GM18873 (cell line): ENCODE data around the gene LMNB1.
"Not testable (repeated sequence)": the region's sequence is repeated elsewhere in the genome, so short reads cannot be mapped to it uniquely, and the experiment has no call there.

Experiments
- ATAC-seq: cut with Tn5 transposase; IDR thresholded peaks from one replicate; pipeline ENCODE4 v1.9.1; 2021; ENCODE audit warnings: mild to moderate bottlenecking, moderate library complexity, moderate number of reproducible peaks; ENCODE audit not compliant: unreplicated experiment, low FRiP score

Gene LMNB1

DNA sequence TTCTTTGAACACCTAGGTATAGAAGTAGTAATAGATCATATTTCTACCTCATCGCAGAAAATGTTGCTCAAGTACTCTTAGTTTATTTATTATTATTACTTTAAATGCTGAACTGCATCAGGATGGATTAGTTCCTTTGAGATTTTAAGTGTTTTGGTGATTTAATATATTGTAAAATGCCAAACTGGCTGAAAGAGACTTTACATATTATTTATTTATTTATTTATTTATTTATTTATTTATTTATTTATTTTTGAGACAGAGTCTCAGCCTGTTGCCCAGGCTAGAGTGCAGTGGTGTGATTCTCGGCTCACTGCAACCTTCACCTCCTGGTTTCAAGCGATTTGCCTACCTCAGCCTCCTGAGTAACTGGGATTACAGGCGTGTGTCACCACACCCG is 42.3 kb downstream of the LMNB1 start:
- ATAC-seq = no peak

DNA sequence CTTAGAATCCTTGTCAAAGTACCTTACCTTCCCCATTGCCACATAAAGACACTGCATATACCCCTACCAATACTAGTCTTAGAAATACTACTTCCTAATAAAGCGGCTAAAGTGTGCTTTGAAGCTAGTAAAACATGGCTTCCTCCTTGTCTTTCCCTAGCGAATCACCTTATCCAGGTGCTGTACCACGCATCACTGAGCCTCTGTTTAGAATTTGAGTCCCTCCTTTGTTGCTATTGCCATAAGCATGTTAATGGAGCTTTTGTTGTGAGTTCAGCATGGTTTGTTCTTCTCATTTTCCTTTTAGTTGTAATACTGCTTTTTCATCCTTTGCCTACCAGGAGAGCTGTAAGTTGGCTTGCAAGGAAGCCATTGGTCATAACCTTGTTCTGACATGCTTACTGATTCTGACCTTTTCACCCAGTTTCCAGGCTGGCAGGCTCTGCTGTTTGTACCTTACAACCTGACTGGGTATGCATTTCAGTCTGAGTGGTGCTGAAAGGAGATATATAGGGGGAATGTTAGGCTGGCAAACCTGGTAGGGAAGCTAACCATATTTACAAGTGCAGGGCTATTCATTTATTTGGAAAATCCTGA is 49.8 kb downstream of the LMNB1 start:
- no peak for ATAC-seq

DNA sequence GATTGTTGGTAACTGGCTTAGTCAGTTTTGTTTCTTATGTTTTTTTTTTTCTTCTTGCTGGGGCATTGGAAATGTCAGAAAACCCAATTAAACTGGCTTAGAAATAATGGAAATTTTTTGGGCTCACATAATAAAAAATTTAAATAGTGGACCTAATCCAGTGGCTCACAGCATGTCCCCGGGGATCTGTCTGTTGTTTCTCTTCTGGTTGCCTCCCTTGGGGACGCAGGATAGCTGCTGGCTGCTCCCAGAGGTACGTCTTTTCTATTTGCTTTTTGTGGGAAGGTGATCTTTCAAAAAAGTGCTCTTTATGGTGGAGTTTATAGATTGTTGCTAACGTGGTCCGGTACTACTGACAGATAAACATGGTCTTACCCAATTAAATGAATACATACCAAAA is 52.2 kb downstream of the LMNB1 start:
- ATAC-seq = no peak

DNA sequence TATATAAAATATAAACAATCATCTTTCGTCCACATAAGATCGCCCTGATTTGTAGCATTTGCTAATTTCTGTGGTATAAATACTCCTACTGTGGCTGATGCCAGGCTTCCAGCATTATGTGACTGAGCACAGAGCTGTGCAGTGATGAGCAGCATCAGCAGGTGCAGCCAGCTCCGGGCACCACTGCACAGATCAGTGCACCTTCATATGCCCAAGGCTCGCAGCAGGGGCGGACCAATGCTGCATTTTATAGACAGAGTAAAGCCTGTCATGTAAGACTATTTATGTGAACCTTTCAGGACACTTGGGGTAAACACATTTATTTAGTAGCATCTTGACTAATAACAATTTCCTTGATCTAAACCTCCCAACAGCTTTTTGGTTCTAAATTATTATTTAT is 53.1 kb downstream of the LMNB1 start:
- ATAC-seq = no peak

DNA sequence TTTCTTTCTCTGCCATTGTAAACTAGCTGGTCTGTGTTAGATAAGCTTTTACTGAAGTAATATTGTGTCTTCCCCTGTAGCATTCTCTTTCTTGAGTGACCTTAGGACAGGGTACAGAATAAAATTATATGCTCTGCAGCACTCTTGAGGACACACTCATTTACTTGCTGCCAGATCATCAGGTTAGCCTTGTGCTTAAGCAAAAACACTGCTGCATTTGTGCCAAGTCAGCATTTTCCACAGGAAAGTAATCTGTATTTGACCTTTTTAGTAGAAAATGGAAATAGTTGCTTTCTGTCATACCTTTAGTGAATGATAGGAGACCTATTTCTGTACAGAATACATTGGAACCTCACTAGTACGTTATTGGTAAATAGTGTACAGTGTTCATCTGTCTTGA is 54.2 kb downstream of the LMNB1 start:
- ATAC-seq = no peak

DNA sequence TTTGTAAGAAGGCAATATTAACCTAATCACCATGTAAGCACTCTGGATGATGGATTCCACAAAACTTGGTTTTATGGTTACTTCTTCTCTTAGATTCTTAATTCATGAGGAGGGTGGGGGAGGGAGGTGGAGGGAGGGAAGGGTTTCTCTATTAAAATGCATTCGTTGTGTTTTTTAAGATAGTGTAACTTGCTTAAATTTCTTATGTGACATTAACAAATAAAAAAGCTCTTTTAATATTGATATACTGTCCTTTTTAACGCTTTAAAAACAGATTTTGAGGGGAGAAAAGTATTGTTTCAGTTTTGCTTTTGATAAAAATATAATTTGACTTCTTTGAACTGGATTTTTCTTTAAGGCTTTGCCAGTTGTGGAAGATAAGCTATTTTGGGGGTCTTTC is 59.8 kb downstream of the LMNB1 start:
- no peak for ATAC-seq

DNA sequence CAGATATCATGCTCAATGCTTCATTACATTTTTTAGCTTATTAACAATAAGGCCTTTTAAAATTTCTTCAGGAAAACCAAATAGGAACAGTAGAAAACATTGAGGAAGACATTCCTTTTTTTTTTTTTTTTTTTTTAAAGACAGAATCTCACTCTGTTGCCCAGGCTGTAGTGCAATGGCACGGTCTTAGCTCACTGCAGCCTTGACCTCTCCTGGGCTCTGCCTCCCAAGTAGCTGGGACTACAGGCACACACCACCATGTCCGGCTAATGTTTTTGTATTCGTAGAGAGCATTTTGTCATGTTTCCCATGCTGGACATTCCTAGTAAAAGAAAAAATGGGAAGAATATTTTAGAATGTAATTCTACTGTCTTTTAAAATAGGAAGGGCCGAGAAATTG is 60.3 kb downstream of the LMNB1 start:
- no peak for ATAC-seq

DNA sequence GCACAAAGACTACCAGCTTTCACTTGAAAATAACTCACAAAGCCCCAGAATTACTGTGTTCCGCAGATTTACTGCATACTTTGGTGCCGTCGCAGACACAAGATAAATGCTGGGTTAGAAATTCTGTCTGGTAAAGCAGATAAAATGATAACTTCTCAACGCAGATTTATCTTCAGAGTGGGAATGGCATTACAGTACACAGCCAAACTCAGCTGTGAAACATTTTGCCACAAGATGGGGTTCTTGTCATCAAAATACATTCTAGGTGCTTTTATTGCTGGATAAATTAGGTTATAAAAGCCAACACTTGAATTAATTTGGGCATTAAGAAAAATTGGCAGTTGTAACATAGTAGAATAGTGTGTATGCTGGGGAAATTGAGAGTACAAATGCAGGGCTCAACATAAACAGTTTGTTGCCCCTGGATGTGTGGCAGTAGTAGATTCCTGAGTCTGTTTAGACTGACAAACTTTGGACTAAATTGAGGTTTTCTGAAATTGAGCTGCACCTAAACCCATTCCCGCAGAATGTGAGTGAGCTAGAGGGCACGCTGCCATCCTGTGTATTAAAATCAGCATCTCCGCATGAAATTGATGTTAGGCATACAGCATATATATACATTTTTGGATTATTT is 61.1 kb downstream of the LMNB1 start:
- ATAC-seq = no peak

DNA sequence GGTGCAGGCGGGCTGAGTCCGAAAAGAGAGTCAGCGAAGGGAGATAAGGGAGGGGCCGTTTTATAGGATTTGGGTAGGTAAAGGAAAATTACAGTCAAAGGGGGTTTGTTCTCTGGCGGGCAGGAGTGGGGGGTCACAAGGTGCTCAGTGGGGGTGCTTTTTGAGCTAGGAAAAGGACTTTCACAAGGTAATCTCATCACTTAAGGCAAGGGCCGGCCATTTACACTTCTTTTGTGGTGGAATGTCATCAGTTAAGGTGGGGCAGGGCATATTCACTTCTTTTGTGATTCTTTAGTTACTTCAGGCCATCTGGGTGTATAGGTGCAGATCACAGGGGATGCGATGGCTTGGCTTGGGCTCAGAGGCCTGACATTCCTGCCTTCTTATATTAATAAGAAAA is 62.5 kb downstream of the LMNB1 start:
- not testable (repeated sequence) for ATAC-seq

DNA sequence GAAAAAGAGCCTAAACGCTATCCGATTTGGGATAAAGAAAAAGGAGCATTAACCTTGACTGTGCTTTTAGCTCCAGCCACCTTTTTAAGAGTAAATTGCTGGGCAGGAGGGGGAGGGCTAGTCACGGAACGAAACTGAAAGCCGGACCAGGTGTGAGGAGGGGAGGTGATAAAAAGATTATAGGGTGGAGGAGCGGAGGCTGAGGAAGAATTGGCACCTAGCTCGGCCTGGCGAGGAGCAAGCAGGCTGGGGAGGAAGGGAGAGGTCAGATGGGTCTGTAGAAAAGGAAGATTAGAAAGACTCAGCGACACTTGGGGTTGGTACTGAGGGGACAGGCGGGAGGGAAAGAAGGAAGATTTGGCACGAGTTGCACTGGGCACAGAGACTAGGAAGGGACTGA is 66.4 kb downstream of the LMNB1 start:
- not testable (repeated sequence) for ATAC-seq

DNA sequence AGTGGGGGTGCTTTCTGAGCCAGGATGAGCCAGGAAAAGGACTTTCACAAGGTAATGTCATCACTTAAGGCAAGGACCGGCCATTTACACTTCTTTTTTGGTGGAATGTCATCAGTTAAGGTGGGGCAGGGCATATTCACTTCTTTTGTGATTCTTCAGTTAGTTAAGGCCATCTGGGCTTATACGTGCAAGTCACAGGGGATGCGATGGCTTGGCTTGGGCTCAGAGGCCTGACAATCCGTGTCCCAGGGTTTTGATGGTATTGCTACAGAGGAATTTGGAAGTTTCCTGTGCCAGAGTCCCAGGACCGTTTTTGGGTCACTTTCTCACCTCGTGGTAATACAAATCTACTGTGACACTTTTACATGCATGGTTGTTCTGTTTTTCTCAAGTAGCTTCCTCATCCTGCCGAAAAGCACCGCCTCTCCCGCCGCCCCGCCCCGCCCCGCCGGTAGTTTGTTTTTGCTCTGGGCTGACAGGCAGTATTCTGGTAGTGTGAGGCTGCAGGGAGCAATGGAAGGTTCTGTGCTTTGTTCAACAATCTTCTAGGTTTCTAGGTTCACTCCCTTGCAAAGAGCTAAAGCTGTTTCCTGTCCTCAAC is 68.6 kb downstream of the LMNB1 start:
- peak; percentile 83 for ATAC-seq

DNA sequence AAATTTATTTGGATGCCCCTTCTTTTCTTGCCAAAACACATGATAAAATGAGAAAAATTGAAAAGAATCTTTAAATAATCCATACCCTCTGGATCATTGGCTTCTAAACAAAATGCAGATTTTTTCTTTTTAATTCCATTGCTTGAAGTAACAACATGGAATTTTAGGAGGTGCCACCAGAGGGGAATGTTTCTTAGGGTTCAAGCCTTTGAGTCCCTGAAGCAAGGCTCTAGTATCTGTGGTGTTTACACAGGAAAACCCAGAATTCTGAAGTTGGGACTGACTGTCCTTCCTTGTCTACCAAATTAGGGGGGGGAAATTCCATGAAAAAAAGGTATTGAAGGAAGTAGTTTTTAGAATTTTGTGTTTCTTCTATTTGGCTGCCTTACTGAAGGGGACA is 69.4 kb downstream of the LMNB1 start:
- ATAC-seq = no peak

DNA sequence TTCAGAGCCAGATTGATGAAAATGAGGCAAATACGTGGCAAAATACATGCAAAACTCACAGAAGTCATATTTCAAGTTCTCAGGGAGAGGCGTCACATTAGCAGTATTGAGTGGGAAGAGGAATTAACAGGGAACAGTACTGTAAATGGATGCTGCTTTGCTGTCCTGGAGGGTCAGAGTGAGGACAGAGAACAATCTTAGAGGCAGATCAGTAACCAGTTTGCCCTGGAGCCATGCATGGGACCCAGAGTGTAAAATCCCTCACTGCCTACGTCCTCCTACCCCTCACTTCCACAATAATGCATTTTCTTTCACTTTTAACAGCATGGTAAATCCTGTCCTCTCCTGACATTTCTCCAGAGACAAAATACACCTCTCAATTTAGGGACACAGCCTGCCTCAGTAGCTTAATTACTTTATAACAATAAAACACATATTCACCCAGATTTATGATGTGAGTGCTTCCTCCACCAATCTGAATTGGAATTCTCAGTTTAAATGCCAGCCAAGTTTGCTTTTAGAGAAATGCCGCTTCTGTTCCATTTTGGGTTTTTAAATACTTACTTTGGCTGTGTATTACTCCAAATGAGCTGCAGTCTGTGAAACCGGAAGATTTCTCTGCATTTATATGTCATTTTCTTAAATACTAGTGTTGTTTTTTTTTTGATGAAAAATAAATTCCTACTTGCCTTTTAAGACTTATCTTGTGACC is 70.0 kb downstream of the LMNB1 start:
- no peak for ATAC-seq

DNA sequence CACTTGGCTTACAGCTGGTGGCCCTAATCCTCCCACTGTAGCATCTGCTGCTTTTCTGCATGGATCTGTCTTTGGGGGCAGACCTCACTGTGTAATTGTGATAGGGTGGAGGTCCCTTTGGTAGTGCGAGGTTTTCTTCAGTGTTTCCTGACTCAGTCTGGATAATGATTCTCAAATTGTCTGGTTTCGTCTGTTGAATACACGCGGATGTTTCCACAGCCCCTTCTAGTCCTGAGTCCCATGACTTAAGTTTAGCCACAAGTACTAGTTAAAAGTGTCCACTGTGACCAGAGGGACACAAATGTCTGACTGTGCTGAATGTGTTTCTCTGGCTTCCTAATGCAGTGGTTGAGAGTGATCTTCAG is 70.5 kb downstream of the LMNB1 start:
- ATAC-seq = no peak

DNA sequence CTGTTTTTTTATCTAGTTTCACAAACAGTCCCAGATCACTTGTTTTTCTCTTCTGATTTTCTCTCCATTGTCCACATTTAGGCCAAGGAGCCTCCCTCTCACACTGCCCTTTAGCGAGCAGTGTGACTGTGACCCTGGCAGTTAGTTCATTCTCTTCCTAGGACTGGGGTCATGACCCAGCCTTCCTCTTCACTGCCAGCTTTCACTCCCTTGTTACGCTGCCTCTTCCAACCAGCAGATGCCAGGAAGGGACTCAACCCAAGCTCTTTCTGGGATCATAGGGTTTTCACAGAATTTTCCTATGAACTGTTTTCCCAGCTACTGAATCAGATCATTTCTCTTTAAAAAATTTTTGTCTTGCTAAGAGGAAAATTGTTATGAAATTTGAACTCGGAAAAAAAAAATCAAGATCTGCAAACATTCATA is 70.9 kb downstream of the LMNB1 start:
- no peak for ATAC-seq

DNA sequence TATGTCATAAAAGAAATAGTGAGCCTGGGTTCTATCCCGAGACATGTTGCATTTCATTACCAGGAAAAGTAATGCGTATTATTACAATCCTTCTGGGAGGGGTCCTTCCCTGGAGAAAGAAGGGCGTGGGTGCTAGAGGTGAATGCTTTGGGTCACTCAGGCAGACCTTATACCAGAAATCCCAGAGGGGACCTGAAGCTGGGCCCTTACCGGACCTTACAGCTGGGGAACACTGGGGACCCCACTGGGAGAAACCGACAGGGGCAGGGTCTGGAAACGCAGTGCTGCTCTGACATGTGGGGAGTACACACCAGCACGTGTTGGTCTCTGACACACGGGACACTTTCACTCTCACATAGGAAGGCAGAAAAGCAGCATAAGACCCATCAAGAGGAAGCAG is 71.3 kb downstream of the LMNB1 start:
- no peak for ATAC-seq

DNA sequence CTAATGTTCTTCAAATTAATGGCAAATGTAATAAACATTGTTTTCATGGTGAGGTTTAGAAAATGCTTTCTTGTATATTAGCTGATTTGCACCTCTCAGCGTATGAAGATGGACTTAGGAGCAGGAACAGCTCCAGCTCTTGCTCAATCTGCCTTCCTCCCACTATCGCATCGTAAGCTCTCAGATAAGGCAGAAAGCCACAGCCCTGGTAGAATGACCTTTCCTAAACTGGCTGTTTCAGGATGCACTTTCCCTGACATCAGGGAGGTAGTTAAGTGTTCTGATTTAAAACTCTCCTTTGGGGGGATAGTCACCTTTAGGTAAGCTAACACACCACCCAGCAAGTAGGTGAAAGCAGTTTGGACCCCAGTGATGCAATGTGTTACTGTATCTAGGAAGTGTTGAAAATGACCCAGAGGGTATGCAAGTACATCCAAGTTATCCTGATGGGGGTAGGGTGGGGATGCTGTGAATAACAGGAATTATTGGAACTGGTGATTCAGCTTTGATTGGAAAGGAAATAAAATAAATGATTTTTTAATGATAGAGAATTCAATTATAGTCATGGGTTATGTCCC is 72.3 kb downstream of the LMNB1 start:
- ATAC-seq = no peak

DNA sequence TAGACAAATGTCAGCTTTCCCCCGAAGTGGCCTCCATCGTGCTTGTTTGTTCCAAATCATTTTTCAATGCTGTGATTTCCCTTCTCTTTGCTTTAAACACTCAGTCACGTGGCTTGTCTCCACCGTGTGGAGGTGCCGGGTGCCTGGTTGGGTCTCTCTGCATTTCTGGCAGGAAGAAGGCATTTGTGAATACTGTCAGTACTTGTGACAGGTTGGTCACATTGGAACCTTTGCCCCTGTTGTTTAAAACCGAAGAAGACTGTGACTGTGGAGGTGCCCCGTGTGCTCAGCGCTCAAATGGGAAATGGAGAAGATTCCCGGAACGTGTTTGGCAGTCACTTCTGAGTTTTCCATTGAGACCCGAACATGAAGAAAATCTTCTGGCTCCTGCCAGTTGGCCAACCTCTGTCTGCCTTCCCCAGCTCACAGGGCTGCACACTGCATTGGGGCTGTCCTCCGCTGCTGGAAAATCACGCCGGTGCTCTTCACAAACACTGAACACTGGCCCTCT is 74.6 kb downstream of the LMNB1 start:
- ATAC-seq = no peak

DNA sequence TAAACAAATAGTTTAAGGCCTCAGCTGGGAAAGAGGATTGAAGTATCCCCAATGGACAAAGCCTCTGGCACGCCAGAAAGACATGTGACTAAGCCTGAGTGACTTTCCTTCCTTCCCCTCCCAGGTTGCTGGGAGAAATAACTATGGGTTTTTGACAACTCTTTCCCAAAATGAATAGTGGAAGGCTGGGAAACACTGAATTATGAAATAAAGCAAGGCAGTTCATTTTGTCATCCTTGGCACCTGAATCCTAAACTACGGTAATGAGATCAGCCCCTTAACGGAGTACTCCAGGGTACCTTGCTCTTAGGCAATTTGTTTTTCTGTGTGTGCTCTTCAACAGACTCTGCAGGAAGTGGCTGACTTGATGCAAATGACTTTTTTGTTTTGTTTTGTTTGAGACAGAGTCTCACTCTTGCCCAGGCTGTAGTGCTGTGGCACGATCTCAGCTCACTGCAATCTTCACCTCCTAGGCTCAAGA is 75.2 kb downstream of the LMNB1 start:
- ATAC-seq = peak; percentile 92

DNA sequence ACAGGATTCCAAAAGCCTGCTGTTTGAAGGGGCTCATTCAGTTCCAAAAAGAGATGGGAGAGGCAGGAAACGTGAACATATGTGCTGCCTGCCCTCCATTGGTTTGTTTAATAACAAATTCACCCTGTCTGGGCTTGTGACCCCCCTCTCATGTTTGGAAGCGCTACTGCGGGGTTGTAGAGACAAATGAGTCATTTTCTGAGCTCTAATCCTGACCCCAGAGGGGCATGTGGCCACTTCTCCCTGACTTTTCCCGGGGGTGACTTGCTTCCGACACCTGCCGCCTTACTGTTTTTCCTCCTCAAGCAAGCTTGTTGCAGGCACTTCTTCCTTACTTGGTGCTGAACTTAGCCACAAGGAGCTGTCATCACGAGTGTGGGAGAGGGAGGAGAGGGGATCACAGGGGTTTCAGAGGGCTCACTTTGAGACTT is 75.9 kb downstream of the LMNB1 start:
- ATAC-seq = no peak
